ENCODE data around the gene LRRC46.

The LRRC46 gene

GRCh38 chr17:47834756-47835155 lies 3.3 kb downstream of the LRRC46 start:
- Mint-ChIP-seq H3K9me3 (no peaks in the 10 kb centered on the region), H3K36me3 (ENCODE audit: low read depth) (peaks cover 40% of the 10 kb centered on the region), H3K4me1 (ENCODE audit: low read depth) (peaks cover 49% of the 10 kb centered on the region), H3K4me3 (no peak overlapping the region), H3K27ac (peak overlapping the region; percentile 45), H3K27me3 (no peaks in the 10 kb centered on the region)
- no peak for DNase-seq

- H3K4me1 Mint-ChIP-seq (ENCODE audit: low read depth) = peaks cover 49% of the 10 kb centered on the region
- H3K36me3 Mint-ChIP-seq (ENCODE audit: low read depth) = peaks cover 31% of the 10 kb centered on the region
- no peak overlapping the region for H3K27ac Mint-ChIP-seq
- no peaks in the 10 kb centered on the region for H3K27me3 Mint-ChIP-seq
- no peaks in the 10 kb centered on the region for H3K9me3 Mint-ChIP-seq
- no peak for DNase-seq
- H3K4me3 Mint-ChIP-seq = no peak overlapping the region
Measured at GRCh38 chr17:47836601-47837000, 5.1 kb downstream of the LRRC46 start.

DNA sequence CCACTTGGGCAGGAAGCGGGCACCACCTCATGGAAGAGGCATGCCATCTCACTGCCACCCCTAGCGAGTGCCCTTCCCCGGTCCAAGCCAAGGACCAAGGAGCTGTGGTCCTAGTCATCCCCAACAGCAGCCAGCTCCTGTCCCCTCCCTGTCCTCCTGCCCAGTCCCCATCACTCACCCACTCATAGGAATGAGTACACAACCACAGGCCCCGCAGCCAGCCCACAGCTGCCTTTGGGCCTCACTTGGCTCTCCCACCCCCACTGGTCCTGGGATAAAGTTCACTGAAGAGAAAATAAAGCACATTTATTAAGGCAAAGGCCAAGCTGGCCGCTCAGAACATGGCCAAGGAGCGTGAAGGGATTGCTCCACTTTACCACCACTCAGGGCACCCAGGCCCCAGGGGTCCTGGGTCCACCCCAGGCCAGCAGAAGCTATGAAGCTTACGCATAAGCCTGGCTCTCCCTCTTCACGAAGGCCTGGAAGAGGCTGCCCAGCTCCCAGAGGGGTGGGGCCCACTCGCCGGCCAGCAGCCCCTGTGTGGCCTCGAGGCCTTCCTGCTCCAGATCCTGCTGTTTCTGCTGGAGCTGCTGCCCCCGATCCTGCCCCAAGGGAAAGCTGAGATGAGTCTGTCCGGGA lies 6.0 kb downstream of the LRRC46 start:
- Mint-ChIP-seq H3K9me3 (no peaks in the 10 kb centered on the region), H3K36me3 (ENCODE audit: low read depth) (peaks cover 31% of the 10 kb centered on the region), H3K4me1 (ENCODE audit: low read depth) (peaks cover 49% of the 10 kb centered on the region), H3K4me3 (no peak overlapping the region), H3K27me3 (no peaks in the 10 kb centered on the region), H3K27ac (no peak overlapping the region)
- DNase-seq = no peak

- Mint-ChIP-seq H3K27me3 (peaks cover 2% of the 10 kb centered on the region), H3K9me3 (no peaks in the 10 kb centered on the region), H3K4me1 (ENCODE audit: low read depth) (peaks cover 53% of the 10 kb centered on the region), H3K36me3 (ENCODE audit: low read depth) (peaks cover 31% of the 10 kb centered on the region), H3K4me3 (peak overlapping the region; percentile 18), H3K27ac (no peak overlapping the region)
- no peak for DNase-seq
Measured at GRCh38 chr17:47838636-47839035, 7.2 kb downstream of the LRRC46 start.

- Mint-ChIP-seq H3K36me3 (ENCODE audit: low read depth) (peaks cover 31% of the 10 kb centered on the region), H3K4me3 (peak overlapping the region; percentile 18), H3K4me1 (ENCODE audit: low read depth) (peaks cover 49% of the 10 kb centered on the region), H3K27me3 (peaks cover 6% of the 10 kb centered on the region), H3K9me3 (no peaks in the 10 kb centered on the region), H3K27ac (no peak overlapping the region)
- no peak for DNase-seq
Measured at GRCh38 chr17:47839071-47839470, 7.6 kb downstream of the LRRC46 start.

- no peak for DNase-seq
- Mint-ChIP-seq H3K4me1 (ENCODE audit: low read depth) (peaks cover 38% of the 10 kb centered on the region), H3K4me3 (peak overlapping the region; percentile 89), H3K27me3 (peaks cover 17% of the 10 kb centered on the region), H3K9me3 (no peaks in the 10 kb centered on the region), H3K27ac (peak overlapping the region; percentile 93), H3K36me3 (ENCODE audit: low read depth) (peaks cover 31% of the 10 kb centered on the region)
Measured at GRCh38 chr17:47840001-47840741, 8.7 kb downstream of the LRRC46 start.

- H3K27me3 Mint-ChIP-seq = peaks cover 24% of the 10 kb centered on the region
- peak within 1 kb of the TSS; percentile 93 for H3K27ac Mint-ChIP-seq
- DNase-seq = peak; percentile 97
- H3K36me3 Mint-ChIP-seq (ENCODE audit: low read depth) = peaks cover 26% of the 10 kb centered on the region
- H3K9me3 Mint-ChIP-seq = no peaks in the 10 kb centered on the region
- peaks cover 31% of the 10 kb centered on the region for H3K4me1 Mint-ChIP-seq (ENCODE audit: low read depth)
- peak within 1 kb of the TSS; percentile 89 for H3K4me3 Mint-ChIP-seq
Measured at GRCh38 chr17:47840742-47841487, 9.4 kb downstream of the LRRC46 start, which contains the start of gene SCRN2. Gene SCRN2, minus strand, starts transcription at chr17:47841273. Its CDS starts 430 bp downstream, at chr17:47840843.

GRCh38 chr17:47841488-47842291 lies 10.2 kb downstream of the LRRC46 start:
- no peak for DNase-seq
- Mint-ChIP-seq H3K9me3 (no peaks in the 10 kb centered on the region), H3K27ac (peak overlapping the region; percentile 93), H3K4me3 (peak overlapping the region; percentile 89), H3K36me3 (ENCODE audit: low read depth) (peaks cover 25% of the 10 kb centered on the region), H3K4me1 (ENCODE audit: low read depth) (peaks cover 30% of the 10 kb centered on the region), H3K27me3 (peaks cover 32% of the 10 kb centered on the region)

- no peak for DNase-seq
- no peak overlapping the region for H3K27ac Mint-ChIP-seq
- peaks cover 47% of the 10 kb centered on the region for H3K27me3 Mint-ChIP-seq
- peaks cover 37% of the 10 kb centered on the region for H3K4me1 Mint-ChIP-seq (ENCODE audit: low read depth)
- H3K9me3 Mint-ChIP-seq = no peaks in the 10 kb centered on the region
- H3K36me3 Mint-ChIP-seq (ENCODE audit: low read depth) = peaks cover 10% of the 10 kb centered on the region
- no peak overlapping the region for H3K4me3 Mint-ChIP-seq
Measured at GRCh38 chr17:47843391-47843730, 11.9 kb downstream of the LRRC46 start.

DNA sequence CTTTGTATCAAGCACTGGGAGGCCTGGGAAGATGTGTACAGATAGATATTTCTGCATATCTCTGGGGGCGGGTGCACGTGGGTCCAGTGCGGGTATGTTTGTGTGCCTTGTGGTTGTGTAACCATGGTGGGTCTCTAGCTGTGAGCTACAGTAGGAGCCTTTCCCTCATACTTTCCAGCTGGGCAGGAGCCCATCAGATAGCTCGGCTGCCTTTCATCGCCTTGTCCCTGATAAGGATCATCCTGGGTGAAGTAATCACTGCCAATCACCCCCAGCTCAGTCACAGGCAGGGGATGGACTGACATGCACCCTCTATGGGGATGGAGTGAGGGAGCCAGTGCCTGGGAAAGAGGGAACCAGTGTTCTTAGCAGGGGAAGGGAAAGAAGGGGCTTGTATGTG lies 12.8 kb downstream of the LRRC46 start:
- peaks cover 56% of the 10 kb centered on the region for H3K27me3 Mint-ChIP-seq
- H3K4me3 Mint-ChIP-seq = no peak overlapping the region
- DNase-seq = no peak
- H3K4me1 Mint-ChIP-seq (ENCODE audit: low read depth) = peaks cover 34% of the 10 kb centered on the region
- no peak overlapping the region for H3K27ac Mint-ChIP-seq
- H3K36me3 Mint-ChIP-seq (ENCODE audit: low read depth) = peaks cover 4% of the 10 kb centered on the region
- no peaks in the 10 kb centered on the region for H3K9me3 Mint-ChIP-seq

DNA sequence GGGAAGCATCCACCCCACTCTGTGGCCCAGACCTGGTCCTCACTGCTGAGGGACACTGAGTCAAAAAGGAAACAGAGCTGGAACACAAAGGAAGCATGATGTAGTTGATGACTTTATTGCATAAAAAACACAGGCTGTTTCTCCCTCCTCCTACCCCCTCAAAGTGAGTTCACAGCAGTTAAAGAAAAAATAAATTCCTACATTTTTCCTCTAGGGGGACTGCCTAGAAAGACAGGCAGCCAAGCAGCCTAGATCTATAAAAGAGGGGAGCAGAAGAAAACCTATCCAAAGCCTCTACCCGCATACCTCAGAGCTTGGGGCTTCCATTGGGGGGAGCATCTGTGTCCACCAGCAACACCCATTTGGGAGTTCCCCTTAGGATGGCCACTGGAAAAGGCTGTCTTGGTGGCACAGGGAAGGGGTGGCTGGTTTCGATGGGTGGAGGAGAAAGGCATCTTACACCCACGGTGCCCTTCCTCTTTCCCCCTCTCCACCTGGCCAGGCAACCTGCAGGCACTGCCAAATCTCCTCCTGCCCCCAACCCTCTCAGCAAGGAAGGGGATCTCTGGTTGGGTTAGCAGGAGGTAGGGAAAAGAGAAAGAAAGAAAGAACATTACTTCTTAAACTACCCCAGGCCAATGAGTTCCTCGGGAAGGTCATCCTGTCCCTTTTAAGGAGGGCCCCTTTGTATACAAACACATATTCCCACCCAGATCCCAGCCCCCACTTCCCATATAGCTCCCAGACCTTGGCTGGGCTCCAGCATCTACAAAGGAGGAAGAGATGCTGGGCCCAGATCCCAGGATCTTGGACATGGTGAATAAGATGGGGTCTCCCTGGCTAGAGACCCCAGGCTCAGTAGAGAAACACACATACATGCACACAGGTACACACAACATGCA lies 13.6 kb downstream of the LRRC46 start:
- no peak overlapping the region for H3K27ac Mint-ChIP-seq
- no peaks in the 10 kb centered on the region for H3K9me3 Mint-ChIP-seq
- H3K4me3 Mint-ChIP-seq = no peak overlapping the region
- peaks cover 4% of the 10 kb centered on the region for H3K36me3 Mint-ChIP-seq (ENCODE audit: low read depth)
- H3K4me1 Mint-ChIP-seq (ENCODE audit: low read depth) = peaks cover 31% of the 10 kb centered on the region
- H3K27me3 Mint-ChIP-seq = peaks cover 64% of the 10 kb centered on the region
- no peak for DNase-seq

DNA sequence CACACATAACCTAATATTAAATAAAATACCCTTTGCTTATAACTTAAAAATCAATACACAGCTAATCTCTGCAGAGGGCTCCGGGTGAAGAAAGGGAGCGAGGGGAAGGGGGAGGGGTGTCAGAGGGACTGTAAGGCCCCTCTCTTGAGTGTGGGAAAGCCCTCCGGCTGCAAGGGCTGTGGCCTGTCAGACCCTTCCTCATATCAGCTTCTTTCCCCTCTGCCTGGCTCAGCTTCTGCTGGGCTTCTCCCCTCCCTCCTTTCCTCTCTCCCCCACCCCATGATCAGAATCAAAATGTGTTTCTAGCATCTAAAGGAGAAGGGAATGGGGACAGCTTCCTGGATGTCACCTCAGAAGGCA lies 14.2 kb downstream of the LRRC46 start:
- no peak for DNase-seq
- Mint-ChIP-seq H3K4me3 (no peak overlapping the region), H3K36me3 (ENCODE audit: low read depth) (peaks cover 2% of the 10 kb centered on the region), H3K4me1 (ENCODE audit: low read depth) (peaks cover 30% of the 10 kb centered on the region), H3K27me3 (peaks cover 70% of the 10 kb centered on the region), H3K9me3 (no peaks in the 10 kb centered on the region), H3K27ac (no peak overlapping the region)

DNA sequence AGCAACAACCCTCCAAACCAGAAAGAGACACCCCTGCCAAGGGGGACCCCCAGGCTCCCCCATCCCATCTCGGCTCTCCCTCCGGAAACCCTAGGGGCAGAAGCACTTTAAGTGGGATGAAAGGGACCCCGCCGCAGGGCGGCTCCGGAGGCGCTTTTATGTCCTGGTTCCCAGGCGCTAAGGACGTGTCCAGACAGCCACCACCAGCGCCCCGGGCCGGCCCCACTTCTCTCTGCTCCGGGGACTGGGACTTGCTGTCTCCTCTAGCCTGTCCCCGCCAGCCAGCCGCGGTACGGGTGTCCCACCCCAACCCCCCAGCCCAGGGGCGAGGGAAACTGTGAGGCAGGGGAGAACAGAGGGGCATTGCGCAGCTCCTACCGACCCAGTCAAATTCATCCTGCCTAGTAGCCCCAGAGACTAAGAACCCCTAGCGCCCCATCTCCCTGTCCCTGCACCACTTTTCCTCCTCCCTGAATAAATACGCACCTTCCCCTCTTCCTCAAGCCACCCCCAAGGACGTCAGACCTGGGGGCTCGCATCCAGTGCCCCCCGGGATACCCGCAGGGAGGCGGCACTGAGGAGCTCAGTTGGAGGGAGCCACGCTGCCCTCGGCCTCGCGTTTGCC lies 15.4 kb downstream of the LRRC46 start:
- no peak overlapping the region for H3K27ac Mint-ChIP-seq
- no peak overlapping the region for H3K4me3 Mint-ChIP-seq
- no peak for DNase-seq

More for the DNA sequence above, 15.4 kb downstream of the LRRC46 start:
- peaks cover 26% of the 10 kb centered on the region for H3K4me1 Mint-ChIP-seq (ENCODE audit: low read depth)
- no peaks in the 10 kb centered on the region for H3K36me3 Mint-ChIP-seq (ENCODE audit: low read depth)
- H3K27me3 Mint-ChIP-seq = peaks cover 75% of the 10 kb centered on the region
- no peaks in the 10 kb centered on the region for H3K9me3 Mint-ChIP-seq

All from activated T-cell treated with anti-CD3 and anti-CD28 coated beads, Interleukin-2, amount 50 U/mL, for 24 hours (primary cell).